Epithelial cell of esophagus (primary cell): ENCODE measurements around the gene RAD51B.

ENCODE experiments used
- DNase-seq: peaks from one replicate; pipeline ENCODE4 v3.0.0; 2010; ENCODE audit warnings: low read depth
- H3K4me3 ChIP-seq: 2 replicates; pipeline ENCODE4 v1.5.1; 2011; ENCODE audit warnings: mild to moderate bottlenecking, low read length, control low read depth
- CTCF ChIP-seq: IDR thresholded peaks from 2 replicates; pipeline ENCODE4 v1.5.1; 2011; ENCODE audit warnings: low read depth, mild to moderate bottlenecking, low read length, control low read depth, inconsistent platforms; ENCODE audit not compliant: insufficient read depth; ENCODE audit errors: missing control alignments

RAD51B gene

GRCh38 chr14:67852926-67853604 lies 33.5 kb downstream of the RAD51B start:
- no peak overlapping the region for H3K4me3 ChIP-seq
- TF ChIP-seq CTCF = no peak
- no peak for DNase-seq

GRCh38 chr14:67853715-67854114 lies 34.1 kb downstream of the RAD51B start:
- H3K4me3 ChIP-seq = no peak overlapping the region
- no peak for TF ChIP-seq CTCF
- DNase-seq = no peak

- H3K4me3 ChIP-seq = no peak overlapping the region
- TF ChIP-seq CTCF = no peak
- no peak for DNase-seq
These were observed 37.2 kb downstream of the RAD51B start for GRCh38 chr14:67856827-67857226.

- TF ChIP-seq CTCF = no peak
- H3K4me3 ChIP-seq = no peak overlapping the region
- no peak for DNase-seq
These were observed 38.3 kb downstream of the RAD51B start for GRCh38 chr14:67857778-67858350.

- DNase-seq = no peak
- no peak overlapping the region for H3K4me3 ChIP-seq
- TF ChIP-seq CTCF = no peak
These were observed 39.7 kb downstream of the RAD51B start for GRCh38 chr14:67859169-67859749.

GRCh38 chr14:67863223-67863622 lies 43.6 kb downstream of the RAD51B start:
- peak; percentile 85 for DNase-seq
- no peak overlapping the region for H3K4me3 ChIP-seq
- TF ChIP-seq CTCF = no peak
